Kidney capillary endothelial cell (primary cell): Measurements from ENCODE around the gene SCG5.

Source experiments
- DNase-seq: peaks from one replicate; pipeline ENCODE4 v3.0.0-alpha.2; 2018; ENCODE audit warnings: low spot score

Gene SCG5

DNA sequence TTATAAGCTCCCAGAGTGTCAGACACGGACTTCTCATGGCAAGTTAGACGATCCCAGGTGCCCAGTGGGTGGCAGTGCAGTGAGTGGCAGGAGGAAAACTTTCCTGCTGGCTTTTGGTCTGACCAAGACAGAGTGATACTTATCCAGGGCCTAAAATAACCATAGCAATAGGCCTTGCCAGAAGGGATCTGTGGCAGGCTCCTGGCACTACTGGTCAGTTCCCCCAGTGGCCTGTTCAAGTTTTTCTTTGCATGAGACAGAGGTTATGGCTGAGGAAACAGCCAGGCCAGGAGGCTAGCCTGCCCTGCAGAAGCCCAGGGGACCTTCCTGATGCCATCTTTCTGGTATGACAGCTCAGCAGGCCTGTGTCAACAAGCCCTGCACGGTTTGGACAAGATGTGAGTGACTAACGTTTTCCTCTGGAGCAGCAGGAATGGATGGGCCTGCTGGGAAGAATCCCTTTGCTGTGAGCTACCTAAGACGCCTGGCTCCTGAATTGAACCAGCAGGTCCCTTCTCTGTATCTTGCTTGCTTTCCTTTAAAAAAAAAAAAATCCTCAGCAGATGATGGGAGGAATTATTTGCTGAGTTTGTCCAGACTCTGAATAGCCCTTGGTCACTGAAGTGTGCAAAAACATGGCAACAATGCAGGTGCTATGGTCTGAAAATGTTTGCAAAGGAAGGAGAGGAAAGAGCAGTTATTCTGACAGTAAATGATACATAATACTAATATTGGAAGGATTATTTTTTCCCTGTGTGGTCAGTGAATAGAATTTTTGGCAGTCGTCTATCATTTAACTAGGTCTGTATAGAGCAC is 18.0 kb downstream of the SCG5 start:
- no peak for DNase-seq

DNA sequence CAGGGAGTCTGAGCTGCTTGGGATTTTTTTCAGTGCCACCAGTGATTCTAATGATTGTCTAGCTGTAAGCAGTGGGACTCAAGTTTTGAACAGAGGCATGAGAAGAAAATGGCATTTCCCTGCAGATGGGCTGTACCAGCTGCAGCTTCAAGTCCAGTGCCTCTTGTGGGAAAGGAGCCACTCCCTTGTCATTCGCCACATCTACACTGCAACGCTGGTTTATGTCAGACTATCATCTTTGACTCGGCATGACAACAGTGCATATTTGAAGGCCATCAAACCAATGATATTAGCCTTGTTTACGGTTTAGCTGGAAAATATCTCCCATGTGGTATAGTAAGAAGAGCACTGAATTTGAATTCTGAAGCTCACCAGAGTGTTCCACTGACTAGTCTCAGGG is 22.2 kb downstream of the SCG5 start:
- DNase-seq, result no peak

DNA sequence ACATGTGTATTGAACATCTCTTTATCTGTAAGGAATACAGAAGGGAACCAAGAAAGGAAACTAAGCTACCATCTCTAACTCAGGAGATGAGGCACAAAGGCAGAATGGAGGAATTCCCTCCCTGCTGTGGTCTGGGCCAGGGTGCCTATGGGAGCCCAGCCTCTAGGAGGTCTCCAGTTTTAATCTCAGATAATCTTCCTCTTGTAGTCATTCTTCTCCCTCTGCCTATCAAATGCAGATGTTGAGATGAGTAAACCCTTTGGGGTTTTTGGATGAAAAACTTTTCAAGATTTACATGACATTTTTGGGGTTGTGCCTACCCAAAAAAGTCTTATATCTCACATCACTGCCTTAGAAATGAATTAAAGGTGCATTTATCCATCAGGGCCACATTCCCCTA is 23.3 kb downstream of the SCG5 start:
- no peak for DNase-seq

- DNase-seq, result no peak
Measured at GRCh38 chr15:32667321-32667720, 25.8 kb downstream of the SCG5 start.

- DNase-seq, result no peak
Measured at GRCh38 chr15:32668942-32669341, 27.4 kb downstream of the SCG5 start.

DNA sequence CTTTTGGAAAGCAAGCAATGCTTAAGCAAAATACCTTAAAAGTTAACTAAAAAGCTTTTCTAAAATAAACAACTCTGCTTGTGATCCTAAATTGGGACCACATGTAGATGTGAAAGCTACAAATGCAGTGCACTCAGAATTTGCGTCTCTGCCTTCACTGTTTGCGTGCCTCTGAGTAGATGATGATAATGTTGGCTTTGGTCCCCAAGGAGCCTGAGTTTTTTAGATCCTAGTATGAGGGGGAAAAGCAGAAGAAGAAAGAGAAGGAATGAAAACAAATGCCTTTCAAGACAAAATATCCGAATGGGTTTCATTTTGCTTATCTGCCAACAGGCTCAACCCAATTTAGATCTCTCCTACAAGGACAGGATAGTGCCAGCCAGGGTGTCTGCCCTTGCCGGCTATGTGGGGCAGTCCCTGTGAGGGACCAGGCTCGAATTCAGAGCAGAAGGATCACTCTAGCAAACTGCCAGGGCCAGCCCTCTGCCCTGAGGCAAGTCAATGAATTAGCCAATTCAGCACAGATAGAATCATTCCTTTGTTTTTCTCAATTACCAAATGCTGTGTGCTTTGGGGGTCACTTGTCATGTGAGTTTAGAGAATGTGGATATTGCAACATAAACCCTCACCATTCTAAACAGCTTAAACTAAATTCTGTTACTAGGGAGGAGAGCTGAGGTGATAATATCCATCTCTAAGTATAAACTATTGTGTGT is 28.5 kb downstream of the SCG5 start:
- no peak for DNase-seq

GRCh38 chr15:32670623-32671022 is 29.1 kb downstream of the SCG5 start:
- no peak for DNase-seq

DNA sequence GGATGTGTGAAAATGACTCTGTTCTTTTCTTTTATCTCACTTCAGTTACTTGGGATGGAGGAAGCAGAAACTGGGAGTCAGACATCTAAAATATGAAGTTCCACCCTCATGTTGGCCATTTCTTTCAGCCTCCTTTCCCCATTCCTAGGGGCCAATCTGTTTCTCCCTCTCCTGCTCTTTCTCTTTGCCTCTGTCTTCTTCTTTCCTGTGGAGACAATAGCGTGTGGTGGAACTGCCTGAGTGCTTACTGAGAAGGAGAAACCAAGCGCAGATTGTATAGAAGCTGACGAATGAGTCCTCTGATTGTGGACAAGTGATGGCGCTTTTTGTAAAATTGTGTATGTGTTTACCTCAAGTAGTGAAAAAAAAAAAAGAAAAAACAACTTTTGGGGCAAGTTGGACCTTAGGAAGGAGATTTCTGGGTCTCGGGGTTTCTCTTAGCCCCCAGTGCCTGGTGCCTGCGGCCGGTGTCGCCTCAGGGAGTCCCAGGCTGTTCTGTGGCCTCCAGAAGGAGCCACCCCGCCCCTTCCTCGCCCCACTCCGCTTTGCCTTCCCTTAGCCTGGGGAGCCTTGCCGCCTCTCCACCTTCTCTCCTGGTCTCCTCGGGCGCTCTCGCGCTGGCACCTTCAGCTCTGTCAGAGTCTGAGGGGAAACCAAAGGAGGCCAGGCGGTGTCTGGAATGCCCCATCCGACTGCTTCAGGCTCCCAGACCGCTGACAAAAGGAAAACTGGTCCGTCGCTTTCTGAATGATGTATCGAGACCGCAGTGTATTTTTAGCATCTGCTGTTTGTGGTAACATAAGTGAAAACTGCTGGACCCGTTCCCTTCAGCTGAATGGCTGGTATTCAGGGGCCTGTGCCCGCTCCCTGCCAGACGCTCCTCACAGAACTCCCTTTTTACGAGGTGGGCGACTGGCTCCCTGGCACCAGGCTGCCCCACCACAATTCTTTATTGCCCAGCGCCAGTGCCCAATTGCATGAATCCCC is 30.1 kb downstream of the SCG5 start:
- DNase-seq, result no peak

GRCh38 chr15:32674681-32675080 is 33.2 kb downstream of the SCG5 start:
- DNase-seq, result no peak

- DNase-seq, result no peak
Measured at GRCh38 chr15:32675466-32675865, 34.0 kb downstream of the SCG5 start.

- DNase-seq, result no peak
Measured at GRCh38 chr15:32676169-32676568, 34.7 kb downstream of the SCG5 start.

- no peak for DNase-seq
Measured at GRCh38 chr15:32677238-32677750, 35.8 kb downstream of the SCG5 start.

DNA sequence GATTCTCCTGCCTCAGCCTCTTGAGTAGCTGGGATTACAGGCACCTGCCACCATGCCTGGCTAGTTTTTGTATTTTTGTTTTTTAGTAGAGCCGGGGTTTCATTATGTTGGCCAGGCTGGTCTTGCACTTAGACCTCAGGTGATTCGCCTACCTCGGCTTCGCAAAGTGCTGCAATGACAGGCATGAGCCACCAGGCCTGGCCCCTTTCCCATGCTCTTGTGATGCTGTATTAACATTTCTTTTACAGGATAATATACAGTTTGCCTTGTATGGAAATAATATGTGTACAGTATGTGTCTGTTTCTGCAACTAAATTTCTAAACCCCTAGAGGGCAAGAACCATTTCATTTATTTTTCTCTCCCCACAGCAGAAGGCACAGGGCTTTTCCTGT is 37.8 kb downstream of the SCG5 start:
- DNase-seq, result no peak

- peak; percentile 42 for DNase-seq
Measured at GRCh38 chr15:32682569-32682968, 41.1 kb downstream of the SCG5 start.

DNA sequence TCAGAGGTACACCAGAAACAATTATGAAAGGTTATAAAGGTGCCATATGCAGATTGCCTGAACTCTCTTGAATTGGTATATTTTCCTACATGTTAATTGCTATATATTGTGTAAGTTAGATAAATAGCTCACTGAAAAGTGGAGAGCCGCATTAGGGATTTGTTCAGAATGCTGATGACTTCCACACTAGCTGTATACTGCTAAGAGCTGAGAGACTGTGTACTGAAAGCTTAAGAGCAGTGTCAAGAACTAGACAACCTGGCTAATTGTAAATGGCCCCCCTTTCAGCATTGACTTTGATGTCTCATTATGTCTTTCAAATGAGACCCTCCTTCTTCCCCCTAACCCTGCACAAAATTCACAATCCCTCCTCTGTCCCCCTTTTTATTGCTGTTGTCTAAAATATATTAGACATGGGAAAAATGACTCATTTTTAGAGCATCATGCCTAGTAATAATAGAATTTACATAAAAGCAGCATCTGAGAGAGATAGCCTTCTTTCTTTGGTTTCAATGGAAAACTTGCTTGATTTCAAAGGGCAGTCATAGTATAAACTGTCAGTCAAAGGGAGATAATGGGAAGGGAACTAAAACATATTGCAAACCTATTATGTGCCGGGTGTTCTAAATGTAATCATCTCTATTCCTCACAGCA is 41.6 kb downstream of the SCG5 start:
- DNase-seq, result no peak

DNA sequence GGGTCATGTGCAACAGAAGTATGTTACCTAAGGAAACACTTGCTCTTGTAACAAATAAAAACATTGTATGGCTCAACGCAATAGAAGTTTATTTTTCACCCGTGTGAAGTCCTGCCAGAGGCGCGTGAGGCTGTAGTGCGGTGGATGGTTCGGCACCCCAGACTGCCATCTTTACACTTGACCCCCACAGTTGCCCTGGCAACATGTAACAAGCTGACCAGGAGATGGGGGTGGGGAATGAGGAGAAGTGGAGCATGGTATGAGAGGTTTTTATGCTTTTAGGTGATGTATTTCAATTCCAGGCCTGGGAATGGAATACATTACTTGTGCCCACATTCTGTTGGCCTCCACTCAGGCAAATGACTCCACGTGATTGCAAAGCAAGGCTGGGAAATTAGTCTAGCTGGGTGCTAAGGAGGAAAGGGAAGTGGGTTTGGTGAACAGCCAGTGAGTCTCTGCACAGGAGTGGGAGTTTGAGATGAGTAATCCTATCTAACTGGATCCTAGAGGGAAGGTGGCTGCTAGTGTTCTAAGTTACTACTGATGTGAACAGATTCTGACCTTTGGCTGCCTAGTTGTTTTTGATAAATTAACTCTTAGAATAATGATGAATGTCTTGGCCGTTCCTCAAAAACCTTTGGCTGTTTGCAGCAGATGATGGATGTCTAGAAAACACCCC is 42.5 kb downstream of the SCG5 start:
- peak; percentile 65 for DNase-seq

- no peak for DNase-seq
Measured at GRCh38 chr15:32685576-32685975, 44.1 kb downstream of the SCG5 start.

- DNase-seq, result peak; percentile 77
Measured at GRCh38 chr15:32687556-32687955, 46.0 kb downstream of the SCG5 start.

- DNase-seq, result peak; percentile 40
Measured at GRCh38 chr15:32688151-32688639, 46.7 kb downstream of the SCG5 start.

DNA sequence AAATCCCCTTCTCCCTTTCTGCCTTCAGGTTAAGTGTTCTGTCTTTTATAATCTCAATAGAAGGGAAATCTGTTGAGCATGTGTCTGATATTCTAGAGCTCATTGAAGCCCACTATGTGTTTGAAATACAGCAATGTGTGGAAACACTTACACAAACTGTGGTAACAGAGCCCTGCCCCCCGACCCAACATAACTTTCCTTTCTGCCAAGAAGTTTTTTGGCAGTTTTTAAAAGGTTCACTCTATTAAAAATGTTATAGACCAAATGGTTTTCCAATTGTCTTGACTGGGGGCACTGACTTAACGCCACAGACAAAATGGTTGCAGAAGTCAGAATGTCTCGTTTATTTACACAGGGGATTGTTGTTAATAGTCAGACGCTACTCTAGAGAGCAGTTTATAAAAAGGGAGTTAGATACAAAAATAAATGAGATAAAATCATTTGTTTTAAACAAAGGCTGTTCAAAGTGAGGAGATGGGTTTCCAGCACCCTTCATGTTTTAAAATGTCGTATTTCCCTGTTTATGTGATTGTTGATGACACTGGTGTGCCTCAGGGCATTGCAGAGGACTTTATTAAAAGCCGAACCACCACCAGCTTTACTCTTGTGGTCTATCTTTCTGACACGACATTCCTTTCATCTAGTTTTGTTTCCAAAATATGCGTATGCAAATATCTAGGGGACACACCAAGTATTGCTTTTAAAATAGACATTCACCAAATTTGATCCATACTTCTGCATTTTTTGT is 49.6 kb downstream of the SCG5 start:
- no peak for DNase-seq
